GM19324 (cell line): Measurements from ENCODE around the gene ADCY2.

ENCODE experiments used
- ATAC-seq: cut with Tn5 transposase; IDR thresholded peaks from one replicate; pipeline ENCODE4 v1.9.1; 2021; ENCODE audit warnings: mild to moderate bottlenecking, moderate library complexity; ENCODE audit not compliant: unreplicated experiment, low FRiP score

Gene ADCY2

DNA sequence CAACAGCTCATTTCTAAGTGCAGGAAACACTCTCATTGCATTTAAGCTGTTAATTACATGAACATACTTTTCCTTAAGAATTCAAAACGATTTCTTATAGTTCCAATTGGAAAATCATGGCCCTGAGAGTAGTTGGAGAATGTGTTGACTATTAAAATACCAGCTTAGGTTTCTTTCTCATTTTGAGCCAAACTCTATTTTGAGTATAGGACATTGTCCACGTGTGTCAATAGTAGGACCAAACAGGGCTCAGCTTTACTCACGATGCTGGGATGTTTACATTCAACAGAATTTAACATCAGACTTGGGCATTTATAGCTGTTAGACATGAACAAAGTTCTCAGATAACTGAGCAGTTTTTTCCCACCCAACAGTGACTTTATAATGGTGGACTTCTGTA lies 39.6 kb downstream of the ADCY2 start:
- no peak for ATAC-seq

DNA sequence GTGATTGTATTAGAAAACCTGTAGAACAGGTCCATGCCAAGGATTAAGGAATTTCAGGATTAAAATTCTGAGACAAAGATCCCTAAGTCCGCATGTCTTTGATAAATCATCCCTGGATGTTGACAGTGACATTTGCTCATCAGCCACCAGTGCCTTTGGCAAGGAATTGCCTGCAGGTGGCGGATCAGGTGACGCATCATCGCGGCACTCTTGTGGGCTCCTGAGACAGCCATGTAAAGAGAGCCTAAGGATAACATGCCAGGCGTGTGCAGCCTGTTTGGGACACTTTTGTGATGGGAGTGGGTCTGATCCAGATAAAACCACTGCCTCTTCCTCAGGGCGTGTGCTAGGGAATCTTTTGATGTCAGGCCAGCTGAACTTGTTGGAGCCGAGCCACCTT lies 40.6 kb downstream of the ADCY2 start:
- no peak for ATAC-seq

DNA sequence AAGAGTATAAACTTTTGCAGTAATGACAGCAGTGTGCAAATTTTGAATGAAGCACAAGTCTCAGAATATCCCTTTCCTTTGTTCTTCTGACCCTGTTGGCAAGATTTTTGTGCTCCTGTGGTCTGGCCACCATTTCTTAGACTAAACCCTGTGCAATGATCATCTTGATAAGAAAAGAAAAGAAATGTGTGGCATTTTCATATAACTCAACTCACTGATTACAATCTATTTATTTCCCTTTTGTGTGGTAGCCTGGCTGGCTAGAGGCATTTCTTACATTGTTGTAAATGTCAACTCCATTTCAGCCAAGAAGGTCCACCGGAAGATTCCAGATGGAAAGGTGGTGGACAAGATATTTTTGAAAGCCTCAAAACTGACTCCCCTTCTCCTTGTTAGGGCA lies 41.9 kb downstream of the ADCY2 start:
- no peak for ATAC-seq

DNA sequence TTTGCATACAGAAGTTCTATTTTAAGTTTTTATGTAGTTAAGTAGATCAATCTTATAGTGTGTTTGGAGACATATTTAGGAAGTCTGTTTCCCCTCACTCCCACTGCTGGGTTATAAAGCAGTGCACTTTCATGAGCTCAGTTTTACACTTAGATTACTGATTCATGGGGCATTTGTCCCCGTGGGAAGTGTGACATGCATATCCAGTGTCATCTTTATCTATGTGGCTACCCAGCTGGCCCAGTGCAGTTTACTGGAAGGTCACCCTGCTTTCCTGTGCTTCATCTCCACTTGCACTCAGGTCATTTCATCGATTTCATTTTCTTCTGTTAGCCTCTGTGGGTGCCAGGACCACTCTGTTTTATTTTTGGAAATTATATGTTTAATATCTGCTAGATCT lies 49.1 kb downstream of the ADCY2 start:
- no peak for ATAC-seq

DNA sequence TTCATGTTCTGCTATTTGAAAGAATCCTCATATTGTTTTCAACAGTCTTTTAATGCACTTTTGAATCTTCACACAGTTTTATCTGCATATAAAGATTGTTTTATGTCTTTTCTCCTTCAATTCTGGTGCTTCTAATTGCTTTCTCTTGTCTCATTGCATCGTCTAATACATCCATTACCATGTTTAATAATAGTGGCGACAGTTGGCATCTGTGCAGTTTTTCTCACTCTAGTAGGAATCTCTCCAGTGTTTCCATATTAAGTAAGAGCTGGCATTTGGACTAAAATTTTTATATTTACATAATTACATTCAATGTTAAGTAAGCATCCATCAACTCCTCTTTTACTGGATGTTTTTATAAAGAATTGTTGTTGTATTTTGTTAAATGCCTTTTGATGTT lies 49.9 kb downstream of the ADCY2 start:
- ATAC-seq, result no peak

DNA sequence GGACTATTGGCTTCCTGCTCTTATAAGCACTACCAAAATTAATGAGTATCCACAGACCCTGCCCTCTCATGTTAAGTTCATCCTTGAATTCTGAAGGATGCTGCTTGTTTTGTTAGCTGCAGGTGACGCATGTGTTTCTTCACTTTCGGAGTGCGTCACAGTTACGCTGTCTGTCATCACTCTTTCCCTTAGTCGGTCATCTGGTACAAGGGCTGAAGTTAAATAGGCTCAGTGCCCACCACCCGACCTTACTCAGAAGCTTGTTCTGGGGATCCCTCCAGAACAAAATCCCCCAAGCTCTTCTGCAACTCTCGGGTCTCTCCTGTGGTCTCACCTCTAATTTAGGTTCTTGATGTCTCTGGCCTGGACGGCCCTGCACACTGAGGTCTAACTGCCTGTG lies 51.0 kb downstream of the ADCY2 start:
- ATAC-seq, result no peak

DNA sequence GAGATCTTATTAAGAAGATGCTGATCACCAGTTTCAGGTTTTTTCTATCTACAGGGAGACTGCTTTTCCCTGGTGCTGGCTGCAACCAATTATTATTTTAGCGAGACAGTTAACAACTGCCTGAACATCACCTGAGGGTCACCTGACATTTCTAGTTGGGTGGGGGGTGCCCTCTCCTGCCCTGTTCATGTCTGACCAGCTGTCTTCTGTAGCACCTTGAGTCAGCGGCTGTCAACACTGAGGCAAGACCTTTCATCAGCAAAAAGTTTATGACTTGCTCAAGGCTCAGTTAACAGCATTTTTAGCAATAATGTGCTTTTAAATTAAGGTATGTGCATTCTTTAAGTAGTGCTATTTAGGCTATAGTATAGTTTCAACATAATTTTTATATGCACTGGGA lies 58.0 kb downstream of the ADCY2 start:
- ATAC-seq, result no peak

DNA sequence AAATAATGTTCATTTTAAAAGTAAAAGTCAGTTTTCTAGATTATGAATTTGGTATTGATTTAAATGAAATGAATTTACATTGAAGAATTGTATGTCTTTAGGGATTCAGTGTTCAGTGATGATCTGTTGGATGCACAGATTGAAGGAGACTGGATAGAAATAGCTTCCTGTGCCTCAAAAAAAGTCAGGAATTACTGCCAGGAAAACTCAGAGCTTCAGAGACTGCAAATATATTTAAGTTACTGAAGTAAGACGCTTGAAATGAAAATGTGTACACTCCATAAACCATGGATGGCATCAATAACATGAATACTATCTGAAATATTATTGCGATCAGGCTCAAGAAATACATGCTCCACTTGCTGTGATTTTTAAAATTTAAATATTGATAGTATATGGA lies 60.3 kb downstream of the ADCY2 start:
- no peak for ATAC-seq

DNA sequence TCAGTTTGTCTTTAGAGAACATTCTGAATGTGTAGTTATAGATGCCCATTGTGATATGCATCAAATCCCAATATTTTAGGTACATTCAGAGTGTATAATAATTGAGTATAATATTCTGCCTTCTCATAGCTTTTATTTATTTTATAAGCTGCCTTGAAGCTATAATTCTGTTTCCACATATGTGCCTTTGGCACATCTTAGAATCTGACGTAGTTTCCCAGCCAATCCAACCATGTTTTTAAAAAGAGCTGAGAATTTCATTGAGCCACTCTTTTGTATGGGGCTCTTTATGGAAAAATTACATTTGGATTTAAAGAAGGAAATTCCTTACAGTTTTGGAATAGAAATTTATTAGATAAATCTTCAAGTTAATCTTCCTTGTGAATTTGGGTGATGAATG lies 65.4 kb downstream of the ADCY2 start:
- no peak for ATAC-seq

DNA sequence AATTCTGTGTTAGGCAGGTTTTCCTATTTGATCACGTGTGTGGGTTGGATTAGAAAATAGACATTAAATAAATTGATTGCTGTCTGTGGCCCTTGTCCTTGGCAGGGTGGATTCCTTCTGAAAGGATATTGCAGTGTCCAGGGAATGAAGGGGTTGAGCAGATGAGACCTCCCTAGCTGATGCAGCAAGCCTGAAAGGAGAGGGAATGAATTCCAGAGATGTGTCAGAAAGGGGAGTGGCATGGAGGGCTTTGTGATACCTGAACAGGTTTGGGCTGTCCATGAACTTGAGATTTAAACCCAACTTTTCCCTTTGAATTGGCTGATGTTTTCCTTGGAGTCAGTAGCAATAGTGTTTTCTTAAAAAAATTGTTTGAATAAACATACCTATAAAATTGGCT lies 66.8 kb downstream of the ADCY2 start:
- no peak for ATAC-seq

DNA sequence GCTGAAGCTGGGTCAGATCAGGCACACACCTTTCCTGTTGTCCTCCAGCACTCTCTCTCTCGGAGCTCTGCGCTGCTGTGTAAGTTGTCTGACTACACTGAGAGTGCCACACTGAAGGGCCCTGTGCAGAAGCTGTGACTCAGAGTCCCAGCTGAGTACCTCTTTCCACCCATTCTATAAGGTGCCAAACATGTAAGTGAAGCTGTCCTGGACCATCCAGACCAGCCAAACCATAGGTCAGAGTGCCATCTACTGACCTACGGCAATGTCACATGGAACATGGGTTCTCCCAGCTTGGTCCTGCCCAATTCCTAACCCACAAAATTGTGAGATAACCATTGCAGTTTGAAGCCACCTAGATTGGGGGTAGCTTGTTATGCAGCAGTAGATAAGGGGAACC lies 68.2 kb downstream of the ADCY2 start:
- ATAC-seq, result no peak

DNA sequence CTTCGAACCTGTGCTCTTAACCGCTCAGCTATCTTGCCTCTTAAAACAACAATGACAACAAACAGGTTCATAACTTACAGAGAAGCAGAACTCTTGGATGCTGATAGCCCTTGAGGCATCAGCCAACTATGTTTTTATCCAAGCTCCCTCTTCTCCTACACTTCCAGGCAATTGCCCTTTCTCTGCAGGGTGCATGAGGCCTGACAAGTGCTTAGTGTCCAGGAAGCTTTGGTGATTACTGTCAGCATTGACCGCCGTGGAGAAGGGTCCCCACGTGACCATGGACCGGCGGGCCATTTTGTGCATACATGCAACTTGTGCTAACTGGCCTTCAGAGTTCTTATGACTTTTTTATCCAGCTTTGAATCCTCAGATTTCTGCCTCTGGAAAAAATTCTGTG lies 71.2 kb downstream of the ADCY2 start:
- no peak for ATAC-seq

DNA sequence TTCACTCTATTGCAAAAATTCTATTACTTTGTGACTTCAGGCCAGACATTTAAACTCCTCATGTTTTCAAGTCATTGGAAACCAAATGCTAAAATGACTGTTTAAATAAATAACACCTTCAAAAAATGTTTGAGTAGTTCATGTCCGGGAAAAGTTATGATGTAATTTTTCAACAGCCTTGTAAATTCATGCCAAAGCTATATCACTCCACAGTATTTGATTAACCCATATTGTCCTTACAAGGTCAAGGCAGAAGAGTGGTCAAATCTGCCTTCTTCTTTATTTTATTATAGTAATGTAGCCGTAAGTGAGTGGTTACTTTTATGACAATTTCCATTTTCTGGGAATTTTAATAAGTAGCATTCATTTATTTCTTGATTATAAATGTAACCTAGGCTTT lies 72.8 kb downstream of the ADCY2 start:
- ATAC-seq, result no peak

DNA sequence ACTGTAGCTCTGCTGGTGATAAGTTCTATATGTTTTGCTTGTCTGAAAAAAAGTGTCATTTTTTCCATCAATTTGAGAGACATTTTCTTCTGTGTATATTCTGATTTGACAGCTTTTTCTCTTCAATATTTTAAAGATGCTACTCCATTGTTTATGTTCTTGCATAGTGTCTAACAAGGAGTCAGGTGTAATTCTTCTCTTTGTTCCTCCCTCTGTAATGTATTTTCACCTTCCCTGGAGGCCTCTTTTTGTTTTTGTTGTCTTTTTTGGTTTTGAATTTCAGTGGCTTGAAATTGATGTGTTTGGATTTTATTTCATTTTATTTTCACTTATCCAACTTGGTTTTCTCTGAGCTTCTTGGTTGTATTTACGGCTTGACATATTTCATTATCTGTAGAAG lies 75.8 kb downstream of the ADCY2 start:
- no peak for ATAC-seq

DNA sequence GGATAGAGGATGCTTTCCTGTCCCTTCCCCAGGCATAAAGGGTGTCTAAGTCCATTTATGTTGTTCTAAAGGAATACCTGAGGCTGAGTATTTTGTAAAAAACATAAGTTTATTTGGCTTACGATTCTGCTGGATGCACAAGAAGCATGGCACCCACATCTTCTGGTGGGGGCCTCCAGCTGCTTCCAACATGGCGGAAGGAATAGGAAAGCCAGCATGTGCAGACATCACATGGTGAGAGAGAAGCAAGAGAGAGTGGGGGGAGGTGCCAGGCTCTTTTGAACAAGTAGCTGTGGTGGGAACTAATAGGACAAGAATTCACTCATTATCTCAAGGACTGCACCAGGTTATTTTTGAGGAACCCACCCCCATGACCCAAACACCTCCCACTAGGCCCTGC lies 77.2 kb downstream of the ADCY2 start:
- ATAC-seq, result no peak

DNA sequence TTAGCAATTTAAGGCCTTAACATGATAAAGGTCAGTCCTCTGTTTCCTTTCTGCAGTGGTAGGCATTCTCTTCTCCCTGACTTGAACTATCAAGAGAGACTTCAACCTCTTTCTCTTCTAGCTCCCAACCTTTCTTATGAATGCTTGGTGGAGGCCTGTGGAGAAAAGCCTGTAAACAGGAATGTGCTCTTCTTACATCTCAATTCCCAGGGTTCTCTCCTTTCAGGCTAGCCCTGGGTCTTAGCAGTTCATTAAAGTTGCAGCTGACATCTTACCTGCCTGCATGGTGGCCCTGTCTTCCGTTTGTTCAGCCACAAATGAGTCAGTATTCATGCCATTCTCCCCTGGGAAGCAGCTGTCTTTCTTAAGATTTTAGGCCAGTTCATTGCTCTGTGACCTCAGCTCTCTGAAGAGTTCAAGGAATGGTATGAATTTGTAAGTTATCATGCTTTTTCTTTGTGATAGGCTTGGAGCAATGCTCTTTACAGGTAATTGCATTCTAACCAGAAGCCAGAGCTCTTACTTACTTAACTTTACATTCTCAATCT lies 77.8 kb downstream of the ADCY2 start:
- ATAC-seq, result no peak

DNA sequence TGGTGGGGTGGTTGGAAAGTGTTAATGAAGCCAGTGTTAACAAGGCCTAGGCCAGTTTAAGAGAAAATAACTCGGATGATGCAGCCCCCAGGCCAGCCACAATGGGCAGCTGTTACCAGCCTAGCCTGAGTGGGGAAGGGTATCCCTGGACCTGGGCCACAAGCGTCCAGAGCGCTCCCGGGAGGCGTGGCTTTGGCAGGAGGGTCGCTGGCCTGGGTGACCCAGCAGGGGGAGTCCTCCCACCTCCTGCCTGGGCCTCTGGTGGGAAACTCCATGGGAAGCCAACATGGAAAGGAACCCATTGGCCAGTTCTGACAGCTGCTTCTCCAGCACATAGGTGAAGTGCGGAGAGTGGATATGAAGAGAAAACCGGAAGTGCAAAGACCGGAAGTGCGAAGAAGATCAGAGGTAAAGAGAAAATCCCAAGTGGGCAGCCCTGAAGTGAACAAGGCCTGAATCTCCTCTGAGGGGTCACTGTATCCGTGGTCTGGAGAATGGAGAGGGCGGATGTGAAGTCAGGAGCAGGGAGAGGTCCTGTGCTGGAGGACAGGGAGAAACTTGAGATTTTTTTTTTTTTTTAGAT lies 79.0 kb downstream of the ADCY2 start:
- ATAC-seq, result no peak

DNA sequence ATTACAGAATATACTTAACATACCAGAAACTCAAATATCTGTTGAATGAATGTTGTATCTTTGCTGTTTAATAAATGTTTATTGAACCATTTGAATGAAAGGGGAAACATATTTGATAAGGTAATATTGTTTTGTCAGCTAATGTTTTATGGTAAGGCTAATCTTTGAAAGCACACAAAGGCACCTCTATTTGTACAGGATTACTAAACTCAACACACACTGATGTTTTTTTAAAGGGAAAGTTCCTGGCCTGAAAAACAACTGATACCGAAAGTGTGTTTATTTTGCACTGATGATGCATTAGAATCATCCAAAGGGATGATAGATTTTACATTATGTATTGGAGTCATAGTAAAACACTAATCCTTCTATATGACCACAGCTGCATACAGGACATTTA lies 82.5 kb downstream of the ADCY2 start:
- no peak for ATAC-seq

DNA sequence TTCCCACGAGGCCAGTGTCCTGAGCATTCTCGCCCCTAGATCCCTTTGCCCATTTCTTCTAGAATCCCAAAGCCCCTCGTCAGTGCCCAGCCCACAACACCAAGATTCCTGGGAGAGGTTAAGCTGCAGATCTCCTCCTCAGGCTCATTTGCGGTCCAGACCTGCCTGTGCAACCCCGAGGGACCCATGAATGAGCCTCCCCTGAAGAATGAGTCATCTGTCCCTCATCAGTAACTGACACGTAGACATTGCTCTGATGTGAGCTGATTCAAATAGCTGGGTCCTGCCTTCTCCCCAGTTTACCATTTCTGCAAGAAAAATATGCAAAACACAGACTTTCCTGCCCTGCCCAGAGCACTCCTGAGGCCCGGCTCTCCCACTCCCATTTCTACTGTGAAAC lies 92.8 kb downstream of the ADCY2 start:
- ATAC-seq, result no peak

DNA sequence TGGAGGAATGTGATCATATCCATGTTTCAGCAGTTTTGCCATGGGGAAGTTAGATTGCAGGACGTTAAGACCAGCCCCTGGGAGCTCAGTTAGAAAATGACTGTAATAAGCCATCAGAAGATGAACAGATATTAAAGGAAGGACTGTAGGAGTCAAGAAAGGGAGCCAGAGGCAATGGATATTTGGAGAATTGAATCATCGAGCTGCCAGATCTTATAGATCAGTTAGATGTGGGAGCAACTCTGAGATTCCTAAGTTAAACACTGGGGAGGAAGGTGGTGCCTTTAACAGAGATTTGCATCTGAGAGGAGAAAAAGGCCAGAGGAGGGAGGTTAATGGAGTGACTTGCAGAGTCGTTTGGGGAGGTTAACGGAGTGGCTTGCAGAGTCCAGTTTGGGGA lies 96.4 kb downstream of the ADCY2 start:
- ATAC-seq, result no peak

DNA sequence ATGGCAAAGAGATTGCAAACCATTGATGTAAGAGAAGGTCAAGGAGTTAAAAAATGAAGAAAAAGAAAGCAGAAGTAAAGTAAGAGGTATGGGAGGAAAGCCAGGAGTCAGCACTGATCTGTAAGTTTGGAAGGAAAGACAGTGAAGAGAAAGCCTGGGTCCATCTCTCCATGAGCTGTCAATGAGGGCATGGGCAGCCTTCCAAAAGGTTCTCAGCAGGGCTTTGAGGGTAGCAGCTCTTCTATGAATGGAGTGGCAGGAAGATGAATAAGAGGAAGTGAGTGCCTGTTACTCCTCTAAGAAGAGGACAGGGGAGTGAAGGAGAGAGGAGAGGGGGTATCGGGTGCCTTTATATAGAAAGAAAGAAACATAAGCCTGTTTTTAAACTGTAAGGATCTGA lies 97.1 kb downstream of the ADCY2 start:
- no peak for ATAC-seq

DNA sequence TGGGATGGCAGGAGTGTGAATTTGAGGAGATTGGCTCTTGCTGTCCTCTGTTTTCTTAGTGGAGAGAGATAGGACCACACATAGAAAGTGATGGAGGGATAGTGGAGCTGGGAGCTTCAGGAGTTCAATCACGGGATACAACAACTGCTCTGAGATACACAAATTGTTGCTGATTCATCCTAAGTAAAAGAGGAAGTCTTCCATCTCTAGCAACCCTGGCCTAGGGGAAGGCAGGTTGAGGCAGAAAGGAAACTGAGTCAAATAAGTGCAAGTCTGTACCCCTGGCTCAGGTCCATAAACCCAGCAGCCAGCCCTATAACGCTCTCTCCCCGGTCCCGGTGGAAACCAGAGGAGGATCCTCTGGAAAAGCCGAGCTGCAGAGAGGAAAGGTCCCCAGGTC lies 97.7 kb downstream of the ADCY2 start:
- ATAC-seq, result no peak

DNA sequence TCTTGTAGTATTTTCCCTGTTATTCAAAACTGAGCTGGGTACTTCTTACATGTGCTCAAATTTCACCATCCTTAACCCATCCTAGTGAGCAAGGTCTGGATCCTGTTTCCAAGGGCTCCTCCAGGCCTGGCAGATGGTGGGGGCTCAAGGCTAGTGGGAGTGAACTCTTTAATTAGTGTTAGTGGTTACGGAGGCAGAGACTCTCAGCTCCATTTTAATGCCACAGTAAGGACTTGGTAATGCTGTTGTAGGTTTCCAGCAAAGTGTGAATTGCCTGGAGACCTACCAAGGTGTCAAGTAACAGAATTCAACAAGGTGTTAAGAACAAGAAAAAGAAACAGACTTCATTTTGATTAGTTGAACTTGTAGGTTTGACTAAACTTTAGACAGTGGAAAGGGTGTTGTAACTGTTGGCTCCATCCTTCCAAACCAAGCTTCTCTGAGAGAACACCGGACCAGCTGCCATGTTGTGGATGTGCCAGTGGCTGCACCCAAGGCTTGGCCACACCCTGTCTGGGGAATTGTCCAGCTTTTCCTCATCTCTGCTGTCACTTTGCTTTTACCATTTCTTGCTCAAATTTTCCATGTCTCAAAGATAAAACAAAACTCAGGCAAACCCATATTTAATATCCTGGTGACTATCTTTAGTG lies 98.7 kb downstream of the ADCY2 start:
- ATAC-seq, result no peak
